DOHH2 (cell line): ENCODE results near the gene ADK.

Source experiments
- EZH2phosphoT487 ChIP-seq: fragments of 200-600 bp; sonication (generic); IDR thresholded peaks from 2 replicates; pipeline ENCODE4 v1.6.1; 2017; ENCODE audit warnings: borderline replicate concordance, mild to moderate bottlenecking, antibody characterized with exemption, low read length, moderate library complexity, mixed read lengths
- TF ChIP-seq, protein P1 (sequence below): fragments of 200-600 bp; sonication (generic); IDR thresholded peaks from one replicate; pipeline ENCODE4 v1.5.1; 2014; ENCODE audit warnings: antibody characterized with exemption, mild to moderate bottlenecking, low read depth, low read length; ENCODE audit not compliant: poor library complexity, severe bottlenecking

DNA sequence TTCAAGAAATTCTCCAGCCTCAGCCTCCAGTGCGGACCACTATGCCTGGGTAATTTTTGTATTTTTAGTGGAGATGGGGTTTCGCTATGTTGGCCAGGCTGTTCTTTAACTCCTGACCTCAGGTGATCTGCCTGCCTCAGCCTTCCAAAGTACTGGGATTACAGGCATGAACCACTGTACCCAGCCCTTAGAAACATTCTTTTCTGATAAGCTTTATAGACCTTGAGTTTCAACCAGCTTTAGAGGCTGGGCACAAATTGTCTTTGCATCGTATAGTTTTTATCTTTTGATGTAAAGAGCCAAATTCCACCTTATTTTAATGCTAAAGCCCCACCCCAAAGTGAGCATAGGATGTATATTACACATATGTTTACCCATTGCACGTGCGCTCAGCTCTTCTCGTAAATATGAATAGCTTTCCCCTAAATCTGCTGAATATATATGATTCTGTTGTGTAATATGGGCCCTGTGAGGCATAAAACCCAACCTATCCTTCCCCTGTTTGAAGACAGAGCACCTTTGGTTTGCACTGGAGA is 124.8 kb downstream of the ADK start:
- no peak for TF ChIP-seq EZH2phosphoT487
- TF ChIP-seq, protein P1, sequence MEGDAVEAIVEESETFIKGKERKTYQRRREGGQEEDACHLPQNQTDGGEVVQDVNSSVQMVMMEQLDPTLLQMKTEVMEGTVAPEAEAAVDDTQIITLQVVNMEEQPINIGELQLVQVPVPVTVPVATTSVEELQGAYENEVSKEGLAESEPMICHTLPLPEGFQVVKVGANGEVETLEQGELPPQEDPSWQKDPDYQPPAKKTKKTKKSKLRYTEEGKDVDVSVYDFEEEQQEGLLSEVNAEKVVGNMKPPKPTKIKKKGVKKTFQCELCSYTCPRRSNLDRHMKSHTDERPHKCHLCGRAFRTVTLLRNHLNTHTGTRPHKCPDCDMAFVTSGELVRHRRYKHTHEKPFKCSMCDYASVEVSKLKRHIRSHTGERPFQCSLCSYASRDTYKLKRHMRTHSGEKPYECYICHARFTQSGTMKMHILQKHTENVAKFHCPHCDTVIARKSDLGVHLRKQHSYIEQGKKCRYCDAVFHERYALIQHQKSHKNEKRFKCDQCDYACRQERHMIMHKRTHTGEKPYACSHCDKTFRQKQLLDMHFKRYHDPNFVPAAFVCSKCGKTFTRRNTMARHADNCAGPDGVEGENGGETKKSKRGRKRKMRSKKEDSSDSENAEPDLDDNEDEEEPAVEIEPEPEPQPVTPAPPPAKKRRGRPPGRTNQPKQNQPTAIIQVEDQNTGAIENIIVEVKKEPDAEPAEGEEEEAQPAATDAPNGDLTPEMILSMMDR, result no peak
